NB4 (cell line): ENCODE results near the gene APOL4.

Source experiments
- DNase-seq: peaks from one replicate; pipeline ENCODE4 v3.0.0; 2010; ENCODE audit warnings: low read depth
- H3K4me3 ChIP-seq: one replicate; pipeline ENCODE4 v1.5.1; 2011; ENCODE audit warnings: mild to moderate bottlenecking, low read depth, low read length, moderate library complexity
- MYC ChIP-seq: IDR thresholded peaks from 2 replicates; pipeline ENCODE4 v1.6.1; 2011; ENCODE audit warnings: low read depth, low read length
- POLR2A ChIP-seq: IDR thresholded peaks from 2 replicates; pipeline ENCODE4 v1.6.1; 2011; ENCODE audit warnings: mild to moderate bottlenecking; ENCODE audit not compliant: insufficient read length; ENCODE audit errors: extremely low read depth
- TF ChIP-seq, protein P1 (sequence below): IDR thresholded peaks from 2 replicates; pipeline ENCODE4 v1.6.1; 2011; ENCODE audit warnings: low read depth, low read length
- TF ChIP-seq, protein P2 (sequence below): IDR thresholded peaks from one replicate; pipeline ENCODE4 v1.5.1; 2012; ENCODE audit warnings: low read depth, low read length

APOL4 gene

DNA sequence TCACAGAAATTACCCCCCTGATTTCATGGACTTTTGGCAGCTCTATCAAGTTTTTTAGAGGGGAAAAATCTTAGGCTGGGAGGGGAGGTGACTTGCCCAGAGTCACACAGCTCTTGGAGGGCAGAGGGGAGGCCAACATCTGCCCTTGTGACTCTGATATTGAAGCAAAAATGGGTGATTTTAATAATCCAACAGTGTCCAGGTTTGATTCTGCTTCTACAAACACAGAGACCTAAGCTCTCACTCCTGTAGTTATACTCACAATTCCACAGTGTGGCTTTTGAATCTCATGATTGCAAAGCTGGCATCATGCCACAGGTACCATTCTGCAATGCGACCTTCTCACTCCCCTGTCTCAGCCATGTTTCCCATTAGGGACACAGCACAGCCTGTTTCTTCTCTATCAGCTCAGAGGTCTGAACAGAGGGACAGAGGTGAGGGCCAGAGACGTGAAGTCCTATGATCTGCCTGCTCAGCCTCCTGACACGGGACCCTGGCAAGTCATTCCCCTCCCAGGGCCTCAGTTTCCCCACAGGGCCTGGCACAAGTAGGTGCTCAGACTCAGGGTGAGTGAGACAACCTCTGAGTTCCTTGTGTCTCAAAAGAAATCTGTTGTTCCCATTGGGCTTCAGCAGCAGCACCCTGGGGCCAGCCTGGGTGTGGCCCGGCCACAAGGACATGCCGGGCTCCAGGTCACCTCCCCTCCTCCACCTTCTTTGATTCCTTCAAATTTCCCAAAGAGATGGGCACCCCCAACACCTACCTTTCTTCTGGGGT, 37.0 kb upstream of the APOL4 start:
- H3K4me3 ChIP-seq, result peak overlapping the region; percentile 90
- DNase-seq, result peak; percentile 16
- TF ChIP-seq, protein P1, sequence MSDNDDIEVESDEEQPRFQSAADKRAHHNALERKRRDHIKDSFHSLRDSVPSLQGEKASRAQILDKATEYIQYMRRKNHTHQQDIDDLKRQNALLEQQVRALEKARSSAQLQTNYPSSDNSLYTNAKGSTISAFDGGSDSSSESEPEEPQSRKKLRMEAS, result no peak
- TF ChIP-seq POLR2A (no peak), MYC (no peak)
- TF ChIP-seq, protein P2, sequence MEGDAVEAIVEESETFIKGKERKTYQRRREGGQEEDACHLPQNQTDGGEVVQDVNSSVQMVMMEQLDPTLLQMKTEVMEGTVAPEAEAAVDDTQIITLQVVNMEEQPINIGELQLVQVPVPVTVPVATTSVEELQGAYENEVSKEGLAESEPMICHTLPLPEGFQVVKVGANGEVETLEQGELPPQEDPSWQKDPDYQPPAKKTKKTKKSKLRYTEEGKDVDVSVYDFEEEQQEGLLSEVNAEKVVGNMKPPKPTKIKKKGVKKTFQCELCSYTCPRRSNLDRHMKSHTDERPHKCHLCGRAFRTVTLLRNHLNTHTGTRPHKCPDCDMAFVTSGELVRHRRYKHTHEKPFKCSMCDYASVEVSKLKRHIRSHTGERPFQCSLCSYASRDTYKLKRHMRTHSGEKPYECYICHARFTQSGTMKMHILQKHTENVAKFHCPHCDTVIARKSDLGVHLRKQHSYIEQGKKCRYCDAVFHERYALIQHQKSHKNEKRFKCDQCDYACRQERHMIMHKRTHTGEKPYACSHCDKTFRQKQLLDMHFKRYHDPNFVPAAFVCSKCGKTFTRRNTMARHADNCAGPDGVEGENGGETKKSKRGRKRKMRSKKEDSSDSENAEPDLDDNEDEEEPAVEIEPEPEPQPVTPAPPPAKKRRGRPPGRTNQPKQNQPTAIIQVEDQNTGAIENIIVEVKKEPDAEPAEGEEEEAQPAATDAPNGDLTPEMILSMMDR, result no peak

DNA sequence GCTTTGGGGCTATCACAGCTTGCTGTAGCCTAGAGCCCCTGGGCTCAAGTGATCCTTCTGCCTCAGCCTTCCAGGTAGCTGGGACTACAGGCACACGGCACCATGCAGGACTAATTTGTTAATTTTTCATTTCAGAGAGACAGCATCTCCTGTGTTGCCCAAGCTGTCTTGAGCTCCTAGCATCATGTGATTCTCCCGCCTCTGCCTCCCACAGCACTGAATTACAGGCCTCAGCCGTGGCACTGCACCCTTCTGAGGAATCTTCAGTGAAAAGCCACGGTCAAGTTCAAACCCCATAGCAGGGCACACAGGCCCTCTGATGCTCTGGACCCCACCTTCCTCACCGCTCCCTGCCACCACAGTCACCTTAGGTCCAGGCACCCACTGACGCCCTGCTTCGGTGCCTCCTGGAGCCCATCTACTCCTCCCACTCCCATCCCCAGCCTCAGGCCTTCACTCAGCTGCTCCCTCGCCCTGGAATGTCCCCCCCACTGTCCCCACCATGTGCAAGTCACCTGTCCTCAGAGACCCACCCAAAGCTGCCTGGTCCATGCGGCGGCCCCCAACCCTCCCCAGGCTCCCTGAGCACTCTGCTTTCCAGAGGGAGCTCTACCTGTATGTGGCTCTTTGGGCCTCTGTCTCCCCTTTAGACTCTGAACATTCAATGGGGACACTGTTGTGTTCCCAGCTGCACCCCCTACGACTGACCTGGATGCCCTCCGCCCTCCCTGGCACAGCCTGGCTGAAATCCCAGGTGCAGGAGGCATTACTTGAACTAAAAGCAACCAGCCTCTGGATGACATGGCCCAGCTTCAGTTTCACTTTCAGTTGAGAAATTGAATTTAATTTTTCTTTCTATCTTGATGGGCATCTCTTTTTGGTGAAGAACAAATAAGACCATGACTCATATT, 36.1 kb upstream of the APOL4 start:
- H3K4me3 ChIP-seq, result peak overlapping the region; percentile 90
- DNase-seq, result no peak
- TF ChIP-seq POLR2A (no peak), MYC (no peak)
- TF ChIP-seq, protein P2, result no peak
- TF ChIP-seq, protein P1, result no peak

DNA sequence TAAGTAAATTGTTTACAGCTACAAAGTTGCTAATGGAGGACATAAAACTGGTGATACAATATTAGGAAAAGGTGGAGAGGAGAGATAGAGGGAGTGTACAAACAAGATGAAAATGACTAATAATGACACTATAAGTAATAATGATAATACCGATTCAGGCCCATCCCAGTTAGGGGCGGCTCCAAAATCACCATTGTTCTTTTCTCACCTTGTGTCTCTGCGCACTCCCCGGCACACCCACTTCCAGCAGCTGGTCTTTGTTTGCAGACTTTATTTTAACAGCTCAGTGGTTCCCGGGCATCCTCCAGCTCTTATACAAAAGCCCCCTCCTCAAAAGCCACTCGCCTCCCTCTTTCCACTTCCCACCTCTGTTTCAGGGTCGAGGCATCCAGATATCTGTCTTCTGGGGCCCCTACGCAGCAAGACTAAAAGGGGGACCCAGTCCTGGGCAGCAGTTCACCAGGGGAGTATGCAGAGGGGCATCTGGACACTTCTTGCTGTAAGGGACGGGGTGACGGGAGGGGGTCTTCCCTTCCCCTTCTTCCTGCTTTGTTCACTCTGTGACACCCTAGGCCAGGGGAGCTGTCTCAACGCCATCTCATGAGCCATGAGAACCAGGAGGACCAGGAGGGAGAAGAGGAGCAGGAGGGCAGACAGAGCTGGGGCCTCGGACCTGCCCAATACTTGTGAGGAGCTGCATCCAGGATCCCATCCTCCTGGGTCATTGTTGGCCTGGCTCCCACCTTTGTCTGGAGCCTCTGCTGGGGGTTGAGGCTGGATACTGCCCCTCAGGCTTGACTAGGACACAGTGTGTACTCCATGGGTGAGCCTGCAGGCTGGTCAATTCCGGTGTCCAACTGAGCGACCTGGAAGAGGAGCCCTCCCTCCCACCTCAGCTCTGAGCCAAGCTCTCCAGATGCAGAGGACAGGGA, 35.0 kb upstream of the APOL4 start:
- no peak for DNase-seq
- no peak for TF ChIP-seq POLR2A
- TF ChIP-seq, protein P2, result no peak
- no peak for TF ChIP-seq MYC
- TF ChIP-seq, protein P1, result no peak
- no peak overlapping the region for H3K4me3 ChIP-seq

DNA sequence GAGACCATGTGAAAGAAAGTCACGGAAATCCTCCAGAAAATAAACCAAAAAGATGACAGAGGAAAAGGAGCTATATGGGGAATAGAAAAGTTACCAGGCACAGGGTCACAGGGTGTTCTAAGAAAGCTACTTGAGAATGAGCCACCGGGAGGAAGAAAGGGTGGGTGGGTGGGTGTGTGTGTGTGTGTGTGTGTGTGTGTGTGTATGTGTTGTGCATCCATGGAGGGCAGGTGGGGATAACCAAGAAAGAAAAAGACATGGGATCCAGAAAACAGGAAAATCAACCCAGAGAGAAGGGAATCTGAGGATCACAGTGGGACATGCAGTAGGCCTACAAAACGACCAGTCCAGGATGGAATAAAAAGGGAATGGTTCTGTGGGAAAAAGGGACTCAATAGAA, 34.0 kb upstream of the APOL4 start:
- TF ChIP-seq, protein P2, result no peak
- TF ChIP-seq POLR2A (no peak), MYC (no peak)
- TF ChIP-seq, protein P1, result no peak
- DNase-seq, result no peak
- H3K4me3 ChIP-seq, result no peak overlapping the region

DNA sequence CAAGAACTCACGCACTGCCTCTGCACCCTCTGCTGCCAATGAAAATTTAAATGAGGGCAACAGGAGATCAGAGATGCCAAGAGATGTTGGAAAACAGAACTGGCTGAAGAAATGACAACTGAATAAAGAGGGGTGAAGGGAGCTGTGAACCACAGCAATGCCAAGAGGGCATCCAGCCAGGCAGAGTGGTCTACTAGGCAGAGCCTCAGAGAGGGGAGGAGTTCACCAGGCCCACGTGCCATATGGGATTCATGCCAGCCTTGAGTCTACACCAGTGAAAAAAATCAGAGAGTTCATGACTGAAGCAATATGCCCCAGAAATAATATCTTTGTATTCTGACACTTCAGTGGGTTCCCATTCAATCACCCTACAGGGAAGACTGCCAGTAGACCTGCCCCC, 33.3 kb upstream of the APOL4 start:
- no peak for DNase-seq
- TF ChIP-seq, protein P1, result no peak
- no peak for TF ChIP-seq MYC
- TF ChIP-seq, protein P2, result no peak
- no peak for TF ChIP-seq POLR2A

More for the DNA sequence above, 33.3 kb upstream of the APOL4 start:
- no peak overlapping the region for H3K4me3 ChIP-seq
